ENCODE results near the gene MSH2.
"Not testable (repeated sequence)": the region's sequence is repeated elsewhere in the genome, so short reads cannot be mapped to it uniquely, and the experiment has no call there.

Gene MSH2

GRCh38 chr2:47402805-47403608 lies at the start of gene MSH2:
Gene MSH2, plus strand, starts transcription at chr2:47403156. Its CDS starts 36 bp downstream, at chr2:47403192.
- Histone ChIP-seq H3K9me3 (ENCODE audit: insufficient read depth, low read length) (peaks cover 13% of the 10 kb centered on the region; the same call in 1 of the 2 replicates), H3K36me3 (ENCODE audit: insufficient read depth, insufficient read length, low read length) (peaks cover 31% of the 10 kb centered on the region), H3K4me3 (ENCODE audit: insufficient read length, low read depth) (peak within 1 kb of the TSS; percentile 91), H3K27me3 (ENCODE audit: insufficient read depth, insufficient read length) (no peaks in the 10 kb centered on the region), H3K9ac (ENCODE audit: insufficient read length, low read depth) (peak within 1 kb of the TSS; percentile 97), H3K4me1 (ENCODE audit: insufficient read depth, insufficient read length) (no peaks in the 10 kb centered on the region)
- TF ChIP-seq ZNF274 (IDR thresholded peaks at IDR 0.05; ENCODE audit: low read depth, low read length) (no peak), YY1 (IDR thresholded peaks at IDR 0.05; ENCODE audit: insufficient read depth, insufficient read length) (peak; percentile 26)
- peak; percentile 98 for DNase-seq (ENCODE audit: low read depth, low spot score)

GRCh38 chr2:47354013-47354847 lies 48.7 kb upstream of the MSH2 start:
- peaks cover 9% of the 10 kb centered on the region for H3K4me1 ChIP-seq (ENCODE audit: insufficient read depth, insufficient read length)
- DNase-seq (ENCODE audit: low read depth, low spot score), result no peak
- no peaks in the 10 kb centered on the region for H3K36me3 ChIP-seq (ENCODE audit: insufficient read depth, insufficient read length, low read length)
- TF ChIP-seq YY1 (IDR thresholded peaks at IDR 0.05; ENCODE audit: insufficient read depth, insufficient read length), result no peak
- no peak for TF ChIP-seq ZNF274 (IDR thresholded peaks at IDR 0.05; ENCODE audit: low read depth, low read length)
- TF ChIP-seq SUZ12 (IDR thresholded peaks at IDR 0.05; ENCODE audit: extremely low read depth, insufficient read depth, insufficient read length), result no peak
- H3K4me3 ChIP-seq (ENCODE audit: insufficient read length, low read depth), result no peak overlapping the region
- H3K9me3 ChIP-seq (ENCODE audit: insufficient read depth, low read length), result no peaks in the 10 kb centered on the region
- no peak overlapping the region for H3K9ac ChIP-seq (ENCODE audit: insufficient read length, low read depth)
- H3K27me3 ChIP-seq (ENCODE audit: insufficient read depth, insufficient read length), result no peaks in the 10 kb centered on the region

- no peaks in the 10 kb centered on the region for H3K9me3 ChIP-seq (ENCODE audit: insufficient read depth, low read length)
- H3K9ac ChIP-seq (ENCODE audit: insufficient read length, low read depth), result no peak overlapping the region
- no peak for TF ChIP-seq SUZ12 (IDR thresholded peaks at IDR 0.05; ENCODE audit: extremely low read depth, insufficient read depth, insufficient read length)
- TF ChIP-seq YY1 (IDR thresholded peaks at IDR 0.05; ENCODE audit: insufficient read depth, insufficient read length), result no peak
- no peak for TF ChIP-seq ZNF274 (IDR thresholded peaks at IDR 0.05; ENCODE audit: low read depth, low read length)
- peaks cover 9% of the 10 kb centered on the region for H3K4me1 ChIP-seq (ENCODE audit: insufficient read depth, insufficient read length)
- DNase-seq (ENCODE audit: low read depth, low spot score), result no peak
- H3K27me3 ChIP-seq (ENCODE audit: insufficient read depth, insufficient read length), result no peaks in the 10 kb centered on the region
- no peak overlapping the region for H3K4me3 ChIP-seq (ENCODE audit: insufficient read length, low read depth)
- H3K36me3 ChIP-seq (ENCODE audit: insufficient read depth, insufficient read length, low read length), result no peaks in the 10 kb centered on the region
Observed at GRCh38 chr2:47354848-47355204, 48.1 kb upstream of the MSH2 start.

GRCh38 chr2:47357483-47357882 lies 45.5 kb upstream of the MSH2 start:
- peaks cover 9% of the 10 kb centered on the region for H3K4me1 ChIP-seq (ENCODE audit: insufficient read depth, insufficient read length)
- DNase-seq (ENCODE audit: low read depth, low spot score), result peak; percentile 73

GRCh38 chr2:47359375-47359868 lies 43.5 kb upstream of the MSH2 start:
- Histone ChIP-seq H3K4me1 (ENCODE audit: insufficient read depth, insufficient read length) (peaks cover 5% of the 10 kb centered on the region), H3K9me3 (ENCODE audit: insufficient read depth, low read length) (no peaks in the 10 kb centered on the region), H3K27me3 (ENCODE audit: insufficient read depth, insufficient read length) (no peaks in the 10 kb centered on the region), H3K36me3 (ENCODE audit: insufficient read depth, insufficient read length, low read length) (no peaks in the 10 kb centered on the region), H3K4me3 (ENCODE audit: insufficient read length, low read depth) (no peak overlapping the region), H3K9ac (ENCODE audit: insufficient read length, low read depth) (no peak overlapping the region)
- DNase-seq (ENCODE audit: low read depth, low spot score), result no peak
- TF ChIP-seq YY1 (IDR thresholded peaks at IDR 0.05; ENCODE audit: insufficient read depth, insufficient read length) (no peak), SUZ12 (IDR thresholded peaks at IDR 0.05; ENCODE audit: extremely low read depth, insufficient read depth, insufficient read length) (no peak), ZNF274 (IDR thresholded peaks at IDR 0.05; ENCODE audit: low read depth, low read length) (no peak)

More at GRCh38 chr2:47357483-47357882, 45.5 kb upstream of the MSH2 start:
- H3K27me3 ChIP-seq (ENCODE audit: insufficient read depth, insufficient read length), result no peaks in the 10 kb centered on the region
- no peak overlapping the region for H3K4me3 ChIP-seq (ENCODE audit: insufficient read length, low read depth)
- no peak overlapping the region for H3K9ac ChIP-seq (ENCODE audit: insufficient read length, low read depth)
- no peaks in the 10 kb centered on the region for H3K36me3 ChIP-seq (ENCODE audit: insufficient read depth, insufficient read length, low read length)
- H3K9me3 ChIP-seq (ENCODE audit: insufficient read depth, low read length), result no peaks in the 10 kb centered on the region
- TF ChIP-seq YY1 (IDR thresholded peaks at IDR 0.05; ENCODE audit: insufficient read depth, insufficient read length), result no peak
- no peak for TF ChIP-seq ZNF274 (IDR thresholded peaks at IDR 0.05; ENCODE audit: low read depth, low read length)
- TF ChIP-seq SUZ12 (IDR thresholded peaks at IDR 0.05; ENCODE audit: extremely low read depth, insufficient read depth, insufficient read length), result no peak

GRCh38 chr2:47360283-47360682 lies 42.7 kb upstream of the MSH2 start:
- no peak for DNase-seq (ENCODE audit: low read depth, low spot score)
- Histone ChIP-seq H3K9ac (ENCODE audit: insufficient read length, low read depth) (no peak overlapping the region), H3K36me3 (ENCODE audit: insufficient read depth, insufficient read length, low read length) (no peaks in the 10 kb centered on the region), H3K4me1 (ENCODE audit: insufficient read depth, insufficient read length) (peaks cover 4% of the 10 kb centered on the region), H3K27me3 (ENCODE audit: insufficient read depth, insufficient read length) (no peaks in the 10 kb centered on the region), H3K4me3 (ENCODE audit: insufficient read length, low read depth) (no peak overlapping the region), H3K9me3 (ENCODE audit: insufficient read depth, low read length) (no peaks in the 10 kb centered on the region)
- TF ChIP-seq SUZ12 (IDR thresholded peaks at IDR 0.05; ENCODE audit: extremely low read depth, insufficient read depth, insufficient read length) (no peak), YY1 (IDR thresholded peaks at IDR 0.05; ENCODE audit: insufficient read depth, insufficient read length) (no peak), ZNF274 (IDR thresholded peaks at IDR 0.05; ENCODE audit: low read depth, low read length) (no peak)

- Histone ChIP-seq H3K27me3 (ENCODE audit: insufficient read depth, insufficient read length) (no peaks in the 10 kb centered on the region), H3K4me3 (ENCODE audit: insufficient read length, low read depth) (no peak overlapping the region), H3K9ac (ENCODE audit: insufficient read length, low read depth) (no peak overlapping the region), H3K36me3 (ENCODE audit: insufficient read depth, insufficient read length, low read length) (no peaks in the 10 kb centered on the region), H3K4me1 (ENCODE audit: insufficient read depth, insufficient read length) (peaks cover 4% of the 10 kb centered on the region), H3K9me3 (ENCODE audit: insufficient read depth, low read length) (no peaks in the 10 kb centered on the region)
- no peak for TF ChIP-seq YY1 (IDR thresholded peaks at IDR 0.05; ENCODE audit: insufficient read depth, insufficient read length)
- TF ChIP-seq ZNF274 (IDR thresholded peaks at IDR 0.05; ENCODE audit: low read depth, low read length), result no peak
- no peak for TF ChIP-seq SUZ12 (IDR thresholded peaks at IDR 0.05; ENCODE audit: extremely low read depth, insufficient read depth, insufficient read length)
- no peak for DNase-seq (ENCODE audit: low read depth, low spot score)
Observed at GRCh38 chr2:47360927-47361326, 42.0 kb upstream of the MSH2 start.

- H3K9ac ChIP-seq (ENCODE audit: insufficient read length, low read depth); H3K9me3 ChIP-seq (ENCODE audit: insufficient read depth, low read length); H3K4me3 ChIP-seq (ENCODE audit: insufficient read length, low read depth); H3K36me3 ChIP-seq (ENCODE audit: insufficient read depth, insufficient read length, low read length); DNase-seq (ENCODE audit: low read depth, low spot score); H3K4me1 ChIP-seq (ENCODE audit: insufficient read depth, insufficient read length); H3K27me3 ChIP-seq (ENCODE audit: insufficient read depth, insufficient read length): not testable (repeated sequence)
Observed at GRCh38 chr2:47361505-47362229, 41.3 kb upstream of the MSH2 start.

Measured in NT2/D1 (cell line).